ENCODE data around the gene COPS6.

DNA sequence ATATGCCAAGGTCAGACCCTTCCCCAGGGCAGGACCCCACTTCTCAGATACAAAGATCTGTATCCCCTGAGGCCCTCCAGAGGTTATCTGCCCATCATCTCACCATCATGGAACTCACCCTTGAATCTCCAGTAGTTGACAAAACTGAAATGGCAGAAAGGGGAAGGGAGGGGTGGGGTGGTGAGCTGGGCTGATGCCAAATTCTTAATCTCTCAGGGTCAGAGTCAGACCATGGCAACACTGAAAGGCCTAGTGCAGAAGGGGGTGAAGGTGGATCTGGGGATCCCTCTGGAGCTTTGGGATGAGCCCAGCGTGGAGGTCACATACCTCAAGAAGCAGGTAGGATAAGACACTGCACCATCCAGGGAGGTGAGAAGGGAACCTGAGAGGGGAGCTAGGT, 33.8 kb downstream of the COPS6 start:
- TF ChIP-seq, protein P1, sequence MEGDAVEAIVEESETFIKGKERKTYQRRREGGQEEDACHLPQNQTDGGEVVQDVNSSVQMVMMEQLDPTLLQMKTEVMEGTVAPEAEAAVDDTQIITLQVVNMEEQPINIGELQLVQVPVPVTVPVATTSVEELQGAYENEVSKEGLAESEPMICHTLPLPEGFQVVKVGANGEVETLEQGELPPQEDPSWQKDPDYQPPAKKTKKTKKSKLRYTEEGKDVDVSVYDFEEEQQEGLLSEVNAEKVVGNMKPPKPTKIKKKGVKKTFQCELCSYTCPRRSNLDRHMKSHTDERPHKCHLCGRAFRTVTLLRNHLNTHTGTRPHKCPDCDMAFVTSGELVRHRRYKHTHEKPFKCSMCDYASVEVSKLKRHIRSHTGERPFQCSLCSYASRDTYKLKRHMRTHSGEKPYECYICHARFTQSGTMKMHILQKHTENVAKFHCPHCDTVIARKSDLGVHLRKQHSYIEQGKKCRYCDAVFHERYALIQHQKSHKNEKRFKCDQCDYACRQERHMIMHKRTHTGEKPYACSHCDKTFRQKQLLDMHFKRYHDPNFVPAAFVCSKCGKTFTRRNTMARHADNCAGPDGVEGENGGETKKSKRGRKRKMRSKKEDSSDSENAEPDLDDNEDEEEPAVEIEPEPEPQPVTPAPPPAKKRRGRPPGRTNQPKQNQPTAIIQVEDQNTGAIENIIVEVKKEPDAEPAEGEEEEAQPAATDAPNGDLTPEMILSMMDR (IDR thresholded peaks at IDR 0.05): no peak
- TF ChIP-seq POLR2A (IDR thresholded peaks at IDR 0.05): no peak
